Measurements from ENCODE around the gene BATF.

Gene BATF

GRCh38 chr14:75491376-75491978 lies 30.8 kb upstream of the BATF start:
- no peaks in the 10 kb centered on the region for H3K9me3 ChIP-seq (ENCODE audit: severe bottlenecking)
- no peak for DNase-seq (ENCODE audit: low spot score)

GRCh38 chr14:75492832-75493591 lies 29.3 kb upstream of the BATF start:
- DNase-seq (ENCODE audit: low spot score), result no peak

More at GRCh38 chr14:75491376-75491978, 30.8 kb upstream of the BATF start:
- no peak overlapping the region for H3K4me3 ChIP-seq (ENCODE audit: severe bottlenecking)
- no peaks in the 10 kb centered on the region for H3K27me3 ChIP-seq (ENCODE audit: insufficient read depth, poor library complexity, severe bottlenecking)
- ATAC-seq (ENCODE audit: low read depth), result no peak
- H3K36me3 ChIP-seq (ENCODE audit: low read depth), result no peaks in the 10 kb centered on the region
- TF ChIP-seq, protein P1, sequence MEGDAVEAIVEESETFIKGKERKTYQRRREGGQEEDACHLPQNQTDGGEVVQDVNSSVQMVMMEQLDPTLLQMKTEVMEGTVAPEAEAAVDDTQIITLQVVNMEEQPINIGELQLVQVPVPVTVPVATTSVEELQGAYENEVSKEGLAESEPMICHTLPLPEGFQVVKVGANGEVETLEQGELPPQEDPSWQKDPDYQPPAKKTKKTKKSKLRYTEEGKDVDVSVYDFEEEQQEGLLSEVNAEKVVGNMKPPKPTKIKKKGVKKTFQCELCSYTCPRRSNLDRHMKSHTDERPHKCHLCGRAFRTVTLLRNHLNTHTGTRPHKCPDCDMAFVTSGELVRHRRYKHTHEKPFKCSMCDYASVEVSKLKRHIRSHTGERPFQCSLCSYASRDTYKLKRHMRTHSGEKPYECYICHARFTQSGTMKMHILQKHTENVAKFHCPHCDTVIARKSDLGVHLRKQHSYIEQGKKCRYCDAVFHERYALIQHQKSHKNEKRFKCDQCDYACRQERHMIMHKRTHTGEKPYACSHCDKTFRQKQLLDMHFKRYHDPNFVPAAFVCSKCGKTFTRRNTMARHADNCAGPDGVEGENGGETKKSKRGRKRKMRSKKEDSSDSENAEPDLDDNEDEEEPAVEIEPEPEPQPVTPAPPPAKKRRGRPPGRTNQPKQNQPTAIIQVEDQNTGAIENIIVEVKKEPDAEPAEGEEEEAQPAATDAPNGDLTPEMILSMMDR (IDR thresholded peaks at IDR 0.05; ENCODE audit: poor library complexity, severe bottlenecking), result no peak
- no peaks in the 10 kb centered on the region for H3K4me1 ChIP-seq (ENCODE audit: insufficient read depth, poor library complexity, severe bottlenecking)
- no peak overlapping the region for H3K27ac ChIP-seq (ENCODE audit: poor library complexity, severe bottlenecking)

DNA sequence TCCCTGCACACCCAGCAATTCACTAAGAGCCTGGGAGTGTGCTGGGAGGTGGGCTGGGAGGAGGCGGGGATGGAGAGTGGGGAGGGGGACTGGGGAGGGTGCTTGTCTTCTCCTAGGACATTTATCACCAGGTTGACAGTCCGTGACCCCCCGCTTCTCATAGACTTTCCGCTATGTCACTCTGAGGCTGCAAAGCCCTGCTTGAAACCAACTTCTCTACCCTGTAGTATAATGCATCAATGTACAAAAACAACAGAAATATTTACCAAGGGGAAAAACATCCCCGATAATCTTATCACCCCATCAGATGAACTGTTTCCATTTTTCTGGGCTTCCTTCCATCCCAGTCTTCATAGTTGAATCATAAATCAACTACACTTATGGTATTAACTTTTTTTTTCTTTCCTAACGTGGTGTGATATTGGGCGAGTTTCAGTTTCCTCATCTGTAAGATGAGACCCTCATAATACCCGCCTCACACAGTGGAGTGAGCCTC lies 28.6 kb upstream of the BATF start:
- Histone ChIP-seq H3K9me3 (ENCODE audit: severe bottlenecking) (no peaks in the 10 kb centered on the region), H3K36me3 (ENCODE audit: low read depth) (no peaks in the 10 kb centered on the region), H3K27ac (ENCODE audit: poor library complexity, severe bottlenecking) (no peak overlapping the region), H3K4me1 (ENCODE audit: insufficient read depth, poor library complexity, severe bottlenecking) (no peaks in the 10 kb centered on the region), H3K4me3 (ENCODE audit: severe bottlenecking) (no peak overlapping the region), H3K27me3 (ENCODE audit: insufficient read depth, poor library complexity, severe bottlenecking) (no peaks in the 10 kb centered on the region)
- ATAC-seq (ENCODE audit: low read depth) (no peak), DNase-seq (ENCODE audit: low spot score) (no peak)
- TF ChIP-seq, protein P1 (IDR thresholded peaks at IDR 0.05; ENCODE audit: poor library complexity, severe bottlenecking), result no peak

More at GRCh38 chr14:75492832-75493591, 29.3 kb upstream of the BATF start:
- Histone ChIP-seq H3K9me3 (ENCODE audit: severe bottlenecking) (no peaks in the 10 kb centered on the region), H3K4me1 (ENCODE audit: insufficient read depth, poor library complexity, severe bottlenecking) (no peaks in the 10 kb centered on the region), H3K27ac (ENCODE audit: poor library complexity, severe bottlenecking) (no peak overlapping the region), H3K36me3 (ENCODE audit: low read depth) (no peaks in the 10 kb centered on the region), H3K4me3 (ENCODE audit: severe bottlenecking) (no peak overlapping the region), H3K27me3 (ENCODE audit: insufficient read depth, poor library complexity, severe bottlenecking) (no peaks in the 10 kb centered on the region)
- TF ChIP-seq, protein P1 (IDR thresholded peaks at IDR 0.05; ENCODE audit: poor library complexity, severe bottlenecking), result no peak
- no peak for ATAC-seq (ENCODE audit: low read depth)

- H3K9me3 ChIP-seq (ENCODE audit: severe bottlenecking), result no peaks in the 10 kb centered on the region
- no peaks in the 10 kb centered on the region for H3K27me3 ChIP-seq (ENCODE audit: insufficient read depth, poor library complexity, severe bottlenecking)
- ATAC-seq (ENCODE audit: low read depth) (no peak), DNase-seq (ENCODE audit: low spot score) (no peak)
- H3K27ac ChIP-seq (ENCODE audit: poor library complexity, severe bottlenecking), result no peak overlapping the region
- H3K4me1 ChIP-seq (ENCODE audit: insufficient read depth, poor library complexity, severe bottlenecking), result no peaks in the 10 kb centered on the region
- H3K36me3 ChIP-seq (ENCODE audit: low read depth), result no peaks in the 10 kb centered on the region
- TF ChIP-seq, protein P1 (IDR thresholded peaks at IDR 0.05; ENCODE audit: poor library complexity, severe bottlenecking), result no peak
- no peak overlapping the region for H3K4me3 ChIP-seq (ENCODE audit: severe bottlenecking)
Measured at GRCh38 chr14:75494896-75495295, 27.4 kb upstream of the BATF start.

All from RWPE2 (cell line).